Choroid plexus epithelial cell (primary cell): ENCODE results near the gene MCUB.
A peak's percentile ranks its signal among the peaks of the same experiment; 100 is the strongest.
"Not testable (repeated sequence)": the region's sequence is repeated elsewhere in the genome, so short reads cannot be mapped to it uniquely, and the experiment has no call there.

Source experiments
- DNase-seq: peaks from one replicate; pipeline ENCODE4 v3.0.0-alpha.2; 2010; ENCODE audit warnings: low read depth
- H3K4me3 ChIP-seq: 2 replicates; pipeline ENCODE4 v1.5.1; 2011; ENCODE audit warnings: low read depth, mild to moderate bottlenecking, control low read depth, low read length, moderate library complexity
- TF ChIP-seq, protein P1 (sequence below): conservative IDR thresholded peaks from 2 replicates; pipeline ENCODE4 v1.5.1; 2011; ENCODE audit warnings: low read depth, mild to moderate bottlenecking, control low read depth, inconsistent platforms, low read length, moderate library complexity

MCUB gene

DNA sequence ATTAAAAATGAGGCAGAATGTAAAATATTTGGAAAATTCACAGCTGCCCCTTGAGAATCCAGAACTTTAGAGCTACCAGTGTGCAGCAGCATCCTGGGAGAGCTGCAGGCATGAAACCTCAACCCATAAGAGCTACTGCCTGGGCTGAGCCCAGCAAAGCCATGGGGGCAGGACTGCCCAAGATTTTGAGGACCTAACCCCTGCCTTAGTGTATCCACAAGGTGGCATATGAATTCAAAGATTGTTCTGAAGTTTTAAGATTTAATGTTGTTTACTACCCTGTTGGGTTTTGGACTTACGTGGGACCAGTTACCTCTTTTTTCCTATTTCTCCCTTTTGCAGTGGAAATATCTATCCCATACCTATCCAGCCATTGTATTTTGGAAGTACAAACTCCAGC lies 116.8 kb downstream of the MCUB start:
- DNase-seq = peak; percentile 30
- H3K4me3 ChIP-seq = no peak overlapping the region
- TF ChIP-seq, protein P1, sequence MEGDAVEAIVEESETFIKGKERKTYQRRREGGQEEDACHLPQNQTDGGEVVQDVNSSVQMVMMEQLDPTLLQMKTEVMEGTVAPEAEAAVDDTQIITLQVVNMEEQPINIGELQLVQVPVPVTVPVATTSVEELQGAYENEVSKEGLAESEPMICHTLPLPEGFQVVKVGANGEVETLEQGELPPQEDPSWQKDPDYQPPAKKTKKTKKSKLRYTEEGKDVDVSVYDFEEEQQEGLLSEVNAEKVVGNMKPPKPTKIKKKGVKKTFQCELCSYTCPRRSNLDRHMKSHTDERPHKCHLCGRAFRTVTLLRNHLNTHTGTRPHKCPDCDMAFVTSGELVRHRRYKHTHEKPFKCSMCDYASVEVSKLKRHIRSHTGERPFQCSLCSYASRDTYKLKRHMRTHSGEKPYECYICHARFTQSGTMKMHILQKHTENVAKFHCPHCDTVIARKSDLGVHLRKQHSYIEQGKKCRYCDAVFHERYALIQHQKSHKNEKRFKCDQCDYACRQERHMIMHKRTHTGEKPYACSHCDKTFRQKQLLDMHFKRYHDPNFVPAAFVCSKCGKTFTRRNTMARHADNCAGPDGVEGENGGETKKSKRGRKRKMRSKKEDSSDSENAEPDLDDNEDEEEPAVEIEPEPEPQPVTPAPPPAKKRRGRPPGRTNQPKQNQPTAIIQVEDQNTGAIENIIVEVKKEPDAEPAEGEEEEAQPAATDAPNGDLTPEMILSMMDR = peak; percentile 29

DNA sequence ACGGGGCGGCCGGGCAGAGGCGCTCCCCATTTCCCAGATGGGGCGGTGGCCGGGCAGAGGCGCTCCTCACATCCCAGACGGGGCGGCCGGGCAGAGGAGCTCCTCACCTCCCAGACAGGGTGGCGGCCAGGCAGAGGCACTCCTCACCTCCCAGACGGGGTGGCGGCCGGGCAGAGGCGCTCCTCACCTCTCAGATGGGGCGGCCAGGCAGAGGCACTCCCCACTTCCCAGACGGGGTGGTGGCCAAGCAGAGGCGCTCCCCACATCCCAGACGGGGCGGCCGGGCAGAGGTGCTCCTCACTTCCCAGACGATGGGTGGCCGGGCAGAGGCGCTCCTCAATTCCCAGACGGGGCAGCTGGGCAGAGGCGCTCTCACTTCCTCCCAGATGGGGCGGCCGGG lies 118.4 kb downstream of the MCUB start:
- DNase-seq, H3K4me3 ChIP-seq: not testable (repeated sequence)

DNA sequence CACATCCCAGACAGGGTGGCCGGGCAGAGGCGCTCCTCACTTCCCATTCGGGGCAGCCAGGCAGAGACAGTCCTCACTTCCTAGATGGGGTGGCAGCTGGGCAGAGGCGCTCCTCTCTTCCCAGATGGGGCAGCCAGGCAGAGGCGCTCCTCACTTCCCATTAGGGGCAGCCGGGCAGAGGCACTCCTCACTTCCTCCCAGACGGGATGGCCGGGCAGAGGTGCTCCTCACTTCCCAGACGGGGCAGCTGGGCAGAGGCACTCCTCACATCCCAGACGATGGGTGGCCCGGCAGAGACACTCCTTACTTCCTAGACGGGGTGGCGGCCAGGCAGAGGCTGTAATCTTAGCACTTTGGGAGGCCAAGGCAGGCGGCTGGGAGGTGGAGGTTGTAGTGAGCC lies 118.9 kb downstream of the MCUB start:
- not testable (repeated sequence) for DNase-seq, H3K4me3 ChIP-seq

DNA sequence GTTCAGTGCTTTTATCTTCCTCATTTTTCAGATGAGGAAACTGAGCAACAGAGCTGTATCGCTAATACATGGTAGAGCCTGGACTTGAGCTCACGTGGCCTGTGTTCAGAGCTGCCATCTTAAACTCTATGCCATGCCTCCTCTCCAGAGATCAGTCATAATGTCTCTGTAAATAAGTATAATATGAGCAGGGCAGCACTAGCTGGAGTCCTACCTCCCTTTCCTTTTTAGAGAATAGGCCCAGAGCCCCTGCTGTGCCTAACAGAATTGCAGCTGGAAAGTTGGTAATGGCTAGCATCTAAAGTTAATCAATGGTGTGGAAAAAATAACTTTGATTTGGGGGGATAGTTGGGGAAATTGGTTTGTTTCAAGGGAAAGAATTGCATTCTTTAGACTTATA lies 122.8 kb downstream of the MCUB start:
- DNase-seq = no peak
- TF ChIP-seq, protein P1 = no peak
- H3K4me3 ChIP-seq = no peak overlapping the region

DNA sequence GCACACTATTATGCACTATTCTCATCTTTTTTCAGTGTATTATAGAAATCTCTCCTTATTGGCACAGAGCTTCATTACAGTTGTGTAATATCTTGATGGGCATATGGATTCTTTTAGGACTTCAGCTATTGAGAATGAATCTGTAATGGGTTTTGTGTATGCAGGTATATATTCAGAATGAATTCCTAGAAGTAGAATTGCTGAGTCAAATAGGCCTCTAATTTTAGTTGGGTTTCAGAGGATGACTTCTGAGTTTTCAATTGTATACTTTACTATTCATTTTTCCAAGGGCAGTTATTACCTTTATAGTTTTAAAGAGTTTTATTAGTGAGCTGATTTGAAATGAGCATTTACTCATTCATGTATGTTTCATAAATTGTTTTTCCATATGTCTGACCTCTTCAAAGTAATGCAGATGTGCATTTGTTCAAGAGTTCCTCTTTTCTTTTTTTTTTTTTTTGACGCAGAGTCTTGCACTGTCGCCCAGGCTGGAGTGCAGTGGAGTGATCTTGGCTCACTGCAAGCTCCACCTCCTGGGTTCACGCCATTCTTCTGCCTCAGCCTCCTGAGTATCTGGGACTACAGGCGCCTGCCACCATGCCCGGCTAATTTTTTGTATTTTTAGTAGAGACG lies 123.7 kb downstream of the MCUB start:
- H3K4me3 ChIP-seq = no peak overlapping the region
- no peak for DNase-seq
- TF ChIP-seq, protein P1 = no peak

DNA sequence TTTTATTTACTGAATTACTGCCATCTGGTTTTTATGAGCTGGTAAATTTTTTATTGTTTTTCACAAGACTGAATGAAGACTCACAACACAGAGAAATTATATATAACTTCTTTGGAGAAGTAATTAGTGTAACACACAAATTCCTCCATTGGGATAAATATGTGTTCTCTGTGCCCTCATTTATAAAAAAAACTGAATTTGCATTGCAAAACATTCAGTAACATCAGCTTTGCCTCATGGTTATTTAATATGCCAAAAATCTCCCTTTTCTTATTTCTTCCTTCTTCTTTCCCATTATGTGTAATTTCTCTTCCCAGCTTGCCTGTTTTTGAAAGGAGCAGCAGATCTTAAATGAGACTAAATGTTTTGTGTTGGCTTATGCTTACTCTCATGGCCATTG lies 124.7 kb downstream of the MCUB start:
- DNase-seq = no peak
- TF ChIP-seq, protein P1 = no peak
- no peak overlapping the region for H3K4me3 ChIP-seq

DNA sequence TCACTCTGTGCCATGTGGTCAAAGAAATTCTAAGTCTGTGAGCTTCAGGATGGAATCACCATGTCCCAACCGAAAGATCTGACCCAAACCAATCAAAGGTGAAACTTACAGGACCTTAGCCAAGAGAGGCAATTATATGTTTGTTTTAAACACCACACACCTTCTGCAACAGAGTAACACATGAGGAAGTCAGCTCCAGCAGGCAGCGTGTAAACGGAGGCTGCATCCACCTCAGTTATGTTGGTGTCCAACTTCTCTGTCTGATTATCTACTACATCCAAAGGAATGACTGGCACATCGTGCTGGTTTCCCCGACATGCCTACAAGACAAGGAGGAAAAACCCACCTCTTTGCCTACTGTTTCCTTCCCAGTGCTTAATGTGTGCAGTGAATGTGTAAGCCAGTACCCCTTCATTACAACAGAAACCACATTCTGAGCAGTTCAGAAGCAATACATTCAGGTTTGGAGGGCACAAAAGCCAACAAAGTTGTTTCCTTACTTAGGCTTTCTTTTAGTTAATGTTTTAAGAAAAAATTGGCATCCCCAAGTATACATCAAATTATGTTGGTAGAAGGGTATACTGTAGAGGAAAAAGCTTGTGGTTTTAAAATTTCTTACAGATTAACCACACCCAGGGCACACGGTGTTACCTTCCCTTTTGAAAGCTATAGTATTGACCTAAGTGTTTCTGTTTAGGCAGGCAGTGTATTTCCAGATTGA lies 130.8 kb downstream of the MCUB start:
- no peak overlapping the region for H3K4me3 ChIP-seq
- TF ChIP-seq, protein P1 = no peak
- DNase-seq = no peak

DNA sequence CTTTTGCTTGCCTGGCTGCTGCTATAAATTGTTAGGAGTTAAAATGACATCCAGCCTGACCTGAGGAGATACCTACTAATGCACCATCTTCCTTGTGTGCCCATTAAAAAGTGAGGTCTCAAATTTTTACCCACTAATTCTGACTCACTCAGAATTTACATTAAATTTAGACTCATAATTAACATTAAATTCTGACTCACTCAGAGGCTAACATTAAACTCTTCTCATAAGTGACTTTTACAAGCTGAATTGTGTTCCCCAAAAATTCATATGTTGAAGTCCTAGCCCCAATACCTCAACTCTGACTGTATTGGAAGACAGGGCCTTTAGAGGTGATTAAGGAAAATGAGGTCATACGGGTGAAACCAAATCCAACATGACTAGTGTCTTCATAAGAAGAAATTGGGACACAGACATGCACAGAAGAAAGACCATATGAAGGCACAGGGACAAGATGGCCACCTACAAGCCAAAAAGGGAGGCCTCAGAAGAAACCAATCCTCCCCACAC lies 131.4 kb downstream of the MCUB start:
- no peak for DNase-seq
- no peak overlapping the region for H3K4me3 ChIP-seq
- TF ChIP-seq, protein P1 = no peak
